Activated CD4-positive, alpha-beta T cell treated with anti-CD3 and anti-CD28 coated beads for 36 hours (primary cell): ENCODE measurements around the gene UBTD2. TPM values are rescaled to one million over a fixed set of nuclear protein-coding genes. Genes with fewer than 3 reads are reported as not detected.
"Not testable (repeated sequence)": the region's sequence is repeated elsewhere in the genome, so short reads cannot be mapped to it uniquely, and the experiment has no call there.

Source experiments
- ATAC-seq: fragments of 200-7000 bp; cut with Tn5 transposase; one replicate; pipeline ENCODE4 v1.10.0; 2021; ENCODE audit warnings: mild to moderate bottlenecking, moderate library complexity
- CTCF ChIA-PET: fragments of 350-600 bp; sonication (Branson Sonifier 250); formaldehyde crosslinking; loops from one replicate; lab custom pipeline; 2021; ENCODE audit warnings: antibody characterized with exemption; lab: Charles Lee
- POLR2A ChIA-PET: fragments of 350-600 bp; sonication (Branson Sonifier 250); formaldehyde crosslinking; loops from one replicate; lab custom pipeline; 2021; ENCODE audit warnings: antibody characterized with exemption, inconsistent platforms; lab: Charles Lee
- DNase-seq: peaks from one replicate; pipeline ENCODE4 v3.0.0-alpha.2; 2020
- H3K27ac Mint-ChIP-seq: one replicate; pipeline ENCODE4 v1.8.0; 2021; ENCODE audit warnings: mixed read lengths
- H3K27me3 Mint-ChIP-seq: one replicate; pipeline ENCODE4 v1.8.0; 2021; ENCODE audit warnings: mixed read lengths
- H3K36me3 Mint-ChIP-seq: one replicate; pipeline ENCODE4 v1.8.0; 2021; ENCODE audit warnings: low read depth, mixed read lengths
- H3K4me1 Mint-ChIP-seq: one replicate; pipeline ENCODE4 v1.8.0; 2021; ENCODE audit warnings: mixed read lengths
- H3K4me3 Mint-ChIP-seq: one replicate; pipeline ENCODE4 v1.8.0; 2021; ENCODE audit warnings: mild to moderate bottlenecking, moderate library complexity, mixed read lengths
- H3K9me3 Mint-ChIP-seq: one replicate; pipeline ENCODE4 v1.8.0; 2021; ENCODE audit warnings: low read depth, mixed read lengths
- intact Hi-C, 2 experiments: fragments of 100-400 bp; cut with DNase I in 1 of 2; cut with micrococcal nuclease in 1 of 2; formaldehyde crosslinking; loops; one replicate each; pipeline versions ENCODE4 v1.14.2 to v1.15.1; 2022 to 2024; cut with DNase I, micrococcal nuclease
- total RNA-seq, 2 experiments: library from RNA; stranded (reverse); gene quantifications; one replicate each; pipeline ENCODE4 v1.2.3, GENCODE V29; 2021

UBTD2 gene
- total RNA-seq, 2 experiments from 2014 or later, result 6.0 to 6.1 TPM

GRCh38 chr5:172223901-172224873 lies 59.4 kb downstream of the UBTD2 start:
- Mint-ChIP-seq H3K4me3 (peak overlapping the region; percentile 5), H3K36me3 (peaks cover 50% of the 10 kb centered on the region)
- intact Hi-C loops, result loop anchor here (1.0 to 5.0 kb wide), 8 partner anchors 36 to 235 kb away; partner anchors contain the start of genes STK10 (in 1 of the 2) and UBTD2 (in 1 of the 2)

GRCh38 chr5:172219296-172219695 lies 64.3 kb downstream of the UBTD2 start:
- Mint-ChIP-seq H3K4me3 (no peak overlapping the region), H3K27ac (no peak overlapping the region), H3K9me3 (peaks cover 4% of the 10 kb centered on the region), H3K27me3 (no peaks in the 10 kb centered on the region), H3K36me3 (peaks cover 56% of the 10 kb centered on the region), H3K4me1 (peaks cover 22% of the 10 kb centered on the region)
- ChIA-PET POLR2A (no interaction called here), CTCF (no interaction called here)
- ATAC-seq, result no peak
- intact Hi-C loops, result no loop called here
- DNase-seq, result no peak

More at GRCh38 chr5:172223901-172224873, 59.4 kb downstream of the UBTD2 start:
- CTCF ChIA-PET, result interaction anchor here (0.6 to 2.6 kb wide), 7 partner anchors 9 to 688 kb away, joined by 3 to 7 read pairs (median 3); partner anchors contain the start of gene STK10
- peak; percentile 82 for DNase-seq
- peak; percentile 91 for ATAC-seq
- peak overlapping the region; percentile 72 for H3K27ac Mint-ChIP-seq
- peaks cover 38% of the 10 kb centered on the region for H3K4me1 Mint-ChIP-seq
- POLR2A ChIA-PET, result interaction anchor here (0.5 to 1.0 kb wide), 8 partner anchors 13 to 229 kb away, joined by 3 to 9 read pairs (median 3); no protein-coding TSS in a partner anchor
- H3K9me3 Mint-ChIP-seq, result peaks cover 3% of the 10 kb centered on the region
- H3K27me3 Mint-ChIP-seq, result peaks cover 1% of the 10 kb centered on the region

- Mint-ChIP-seq H3K9me3 (peaks cover 4% of the 10 kb centered on the region), H3K27me3 (no peaks in the 10 kb centered on the region), H3K4me1 (peaks cover 3% of the 10 kb centered on the region), H3K36me3 (peaks cover 51% of the 10 kb centered on the region), H3K27ac (no peak overlapping the region), H3K4me3 (no peak overlapping the region)
- POLR2A ChIA-PET, result interaction anchor here (0.7 kb wide), 1 partner anchor 22 kb away, joined by 3 read pairs; no protein-coding TSS in a partner anchor
- intact Hi-C loops, result no loop called here
- CTCF ChIA-PET, result no interaction called here
- DNase-seq, result no peak
- ATAC-seq, result no peak
Observed at GRCh38 chr5:172216345-172216744, 67.2 kb downstream of the UBTD2 start.

DNA sequence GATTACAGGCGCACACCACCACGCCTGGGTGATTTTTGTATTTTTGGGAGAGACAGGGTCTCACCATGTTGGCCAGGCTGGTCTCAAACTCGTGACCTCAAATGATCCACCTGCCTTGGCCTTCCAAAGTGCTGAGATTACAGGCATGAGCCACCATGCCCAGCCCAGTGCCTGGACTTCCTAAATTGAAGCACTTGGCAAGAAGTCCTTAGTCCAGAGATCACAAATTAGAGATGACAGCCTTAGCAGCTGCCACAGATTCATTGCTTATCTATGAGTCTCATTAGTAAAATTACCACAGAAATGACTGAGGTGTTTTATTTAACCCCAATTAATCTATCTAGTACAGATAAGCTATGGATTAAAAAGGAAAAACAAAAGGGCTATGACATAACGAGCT lies 70.4 kb downstream of the UBTD2 start:
- H3K4me1 Mint-ChIP-seq, result peaks cover 3% of the 10 kb centered on the region
- H3K36me3 Mint-ChIP-seq, result peaks cover 32% of the 10 kb centered on the region
- H3K27ac Mint-ChIP-seq, result no peak overlapping the region
- POLR2A ChIA-PET, result no interaction called here
- CTCF ChIA-PET, result interaction anchor here (0.7 kb wide), 1 partner anchor 1098 kb away, joined by 4 read pairs; no protein-coding TSS in a partner anchor
- intact Hi-C loops, result no loop called here
- no peaks in the 10 kb centered on the region for H3K27me3 Mint-ChIP-seq
- H3K4me3 Mint-ChIP-seq, result no peak overlapping the region
- ATAC-seq (no peak), DNase-seq (no peak)
- H3K9me3 Mint-ChIP-seq, result no peaks in the 10 kb centered on the region

DNA sequence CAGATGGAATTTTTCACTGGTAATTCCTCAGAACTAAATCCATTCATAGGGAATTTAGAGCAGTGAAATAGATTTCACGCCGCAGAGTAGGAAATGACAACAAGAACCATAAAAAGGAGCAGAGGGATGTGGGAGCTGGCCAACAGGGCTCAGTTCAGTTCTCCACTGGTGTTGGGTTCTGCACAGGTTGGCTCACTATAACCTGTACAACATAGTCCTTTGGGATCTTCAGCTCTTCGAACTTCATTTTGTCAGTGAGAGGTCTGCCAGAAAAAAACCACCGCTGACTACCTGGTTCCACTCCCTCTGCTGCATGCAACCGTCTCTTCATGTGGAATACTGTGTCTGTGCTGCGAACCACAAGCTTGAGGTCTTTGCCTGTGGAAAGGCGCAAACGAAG lies 71.9 kb downstream of the UBTD2 start:
- peaks cover 4% of the 10 kb centered on the region for H3K4me1 Mint-ChIP-seq
- no peak overlapping the region for H3K4me3 Mint-ChIP-seq
- no peaks in the 10 kb centered on the region for H3K27me3 Mint-ChIP-seq
- ATAC-seq (no peak), DNase-seq (no peak)
- H3K36me3 Mint-ChIP-seq, result peaks cover 24% of the 10 kb centered on the region
- ChIA-PET POLR2A (no interaction called here), CTCF (interaction anchor here (2.0 kb wide), 1 partner anchor 23 kb away, joined by 6 read pairs; the partner anchor contains the start of gene STK10)
- intact Hi-C loops, result no loop called here
- H3K9me3 Mint-ChIP-seq, result no peaks in the 10 kb centered on the region
- no peak overlapping the region for H3K27ac Mint-ChIP-seq

DNA sequence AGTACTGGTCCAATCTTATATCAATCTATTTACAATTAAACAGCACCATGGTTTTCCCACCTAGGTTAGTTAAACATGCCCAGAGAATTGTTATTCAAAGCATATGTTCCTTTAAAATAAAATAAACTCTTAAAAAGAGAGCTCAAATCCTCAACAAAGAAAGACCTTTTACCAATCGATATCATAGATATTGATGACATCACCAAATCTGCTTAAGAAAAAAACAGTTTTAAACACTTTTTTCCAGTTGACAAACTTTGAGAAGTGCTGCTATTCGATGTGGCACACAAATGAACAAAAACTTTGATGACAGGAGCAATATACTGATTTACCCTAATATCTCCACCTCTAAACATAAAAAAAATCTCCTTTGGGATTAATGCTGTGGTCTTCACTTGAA lies 73.8 kb downstream of the UBTD2 start:
- POLR2A ChIA-PET, result no interaction called here
- CTCF ChIA-PET, result no interaction called here
- Mint-ChIP-seq H3K36me3 (peaks cover 17% of the 10 kb centered on the region), H3K4me3 (no peak overlapping the region), H3K27ac (no peak overlapping the region), H3K9me3 (no peaks in the 10 kb centered on the region), H3K4me1 (peaks cover 4% of the 10 kb centered on the region), H3K27me3 (no peaks in the 10 kb centered on the region)
- ATAC-seq, result no peak
- DNase-seq, result no peak
- intact Hi-C loops, result no loop called here

DNA sequence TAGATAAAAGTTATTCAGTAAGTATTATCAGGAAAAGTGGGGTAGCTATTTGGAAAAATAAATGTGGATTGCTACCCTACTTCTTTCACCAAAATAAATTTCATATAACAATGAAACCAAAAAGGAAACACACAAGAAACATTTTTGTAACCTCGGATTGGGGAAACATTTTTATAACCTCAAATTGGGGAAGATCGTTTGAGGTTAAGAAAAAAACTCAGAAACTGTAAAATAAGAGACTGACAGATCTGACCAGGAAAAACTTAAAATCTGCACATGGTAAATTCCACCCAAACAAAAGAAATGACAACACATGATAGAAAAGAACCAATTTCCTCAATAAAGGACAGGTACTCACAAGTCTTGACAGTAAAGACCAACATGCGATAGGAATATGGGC lies 76.1 kb downstream of the UBTD2 start:
- intact Hi-C loops, result no loop called here
- no peak overlapping the region for H3K27ac Mint-ChIP-seq
- H3K9me3 Mint-ChIP-seq, result no peaks in the 10 kb centered on the region
- no peak for DNase-seq
- H3K4me1 Mint-ChIP-seq, result peaks cover 4% of the 10 kb centered on the region
- H3K4me3 Mint-ChIP-seq, result no peak overlapping the region
- peaks cover 17% of the 10 kb centered on the region for H3K36me3 Mint-ChIP-seq
- CTCF ChIA-PET, result interaction anchor here (0.8 kb wide), 1 partner anchor 86 kb away, joined by 3 read pairs; no protein-coding TSS in a partner anchor
- ATAC-seq, result no peak
- no peaks in the 10 kb centered on the region for H3K27me3 Mint-ChIP-seq
- POLR2A ChIA-PET, result no interaction called here

DNA sequence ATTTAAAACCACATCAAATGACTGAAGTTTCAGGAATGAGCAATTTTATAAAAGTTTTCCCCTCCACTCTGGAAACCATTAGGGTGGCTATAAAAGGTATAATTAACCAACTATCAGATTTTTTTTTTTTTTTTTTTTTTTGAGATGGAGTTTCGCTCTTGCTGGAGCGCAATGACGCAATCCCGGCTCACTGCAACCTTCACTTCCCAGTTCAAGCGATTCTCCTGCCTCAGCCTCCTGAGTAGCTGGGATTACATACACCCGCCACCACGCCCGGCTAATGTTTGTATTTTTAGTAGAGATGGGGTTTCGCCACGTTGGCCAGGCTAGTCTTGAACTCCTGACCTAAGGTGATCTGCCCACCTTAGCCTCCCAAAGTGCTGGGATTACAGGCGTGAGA lies 77.6 kb downstream of the UBTD2 start:
- ATAC-seq, H3K4me3 Mint-ChIP-seq, DNase-seq, H3K9me3 Mint-ChIP-seq, intact Hi-C loops, POLR2A ChIA-PET, H3K27ac Mint-ChIP-seq, H3K36me3 Mint-ChIP-seq, CTCF ChIA-PET, H3K27me3 Mint-ChIP-seq, H3K4me1 Mint-ChIP-seq: not testable (repeated sequence)

DNA sequence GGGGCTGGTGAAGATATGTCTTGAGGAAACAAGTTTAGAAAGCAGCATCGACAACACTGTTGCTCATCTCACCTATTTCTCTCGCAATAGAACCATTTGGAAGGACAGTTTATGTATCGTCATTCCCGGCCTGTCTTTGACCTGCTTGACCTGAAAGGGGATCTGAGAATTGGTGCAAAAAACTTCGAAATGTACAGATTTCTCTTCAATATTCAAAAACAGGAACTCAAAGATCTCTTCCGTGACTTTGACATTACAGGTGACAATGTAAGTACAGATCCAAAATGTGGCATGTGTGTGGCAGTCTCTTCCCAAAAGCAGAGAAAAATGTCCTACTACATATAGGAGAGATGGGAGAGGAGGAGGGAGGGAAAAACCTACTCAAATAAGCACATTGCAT lies 83.1 kb downstream of the UBTD2 start:
- ATAC-seq, result no peak
- POLR2A ChIA-PET, result no interaction called here
- peaks cover 3% of the 10 kb centered on the region for H3K27me3 Mint-ChIP-seq
- DNase-seq, result no peak
- no peaks in the 10 kb centered on the region for H3K4me1 Mint-ChIP-seq
- H3K4me3 Mint-ChIP-seq, result no peak overlapping the region
- CTCF ChIA-PET, result interaction anchor here (2.2 kb wide), 1 partner anchor 11 kb away, joined by 21 read pairs; the partner anchor contains the start of gene STK10
- no peak overlapping the region for H3K27ac Mint-ChIP-seq
- no peaks in the 10 kb centered on the region for H3K36me3 Mint-ChIP-seq
- no peaks in the 10 kb centered on the region for H3K9me3 Mint-ChIP-seq
- intact Hi-C loops, result no loop called here

GRCh38 chr5:172199446-172199845 lies 84.1 kb downstream of the UBTD2 start:
- H3K36me3 Mint-ChIP-seq, result no peaks in the 10 kb centered on the region
- intact Hi-C loops, result no loop called here
- H3K4me3 Mint-ChIP-seq, result no peak overlapping the region
- no peak for DNase-seq
- H3K27ac Mint-ChIP-seq, result no peak overlapping the region
- CTCF ChIA-PET, result interaction anchor here (0.6 to 2.2 kb wide), 2 partner anchors 10 to 103 kb away, joined by 3 to 21 read pairs; partner anchors contain the start of gene STK10
- H3K27me3 Mint-ChIP-seq, result peaks cover 3% of the 10 kb centered on the region
- H3K9me3 Mint-ChIP-seq, result no peaks in the 10 kb centered on the region
- no peak for ATAC-seq
- no peaks in the 10 kb centered on the region for H3K4me1 Mint-ChIP-seq
- POLR2A ChIA-PET, result no interaction called here

GRCh38 chr5:172197775-172198174 lies 85.8 kb downstream of the UBTD2 start:
- H3K27me3 Mint-ChIP-seq, DNase-seq, H3K4me1 Mint-ChIP-seq, ATAC-seq, POLR2A ChIA-PET, H3K27ac Mint-ChIP-seq, intact Hi-C loops, H3K4me3 Mint-ChIP-seq, H3K9me3 Mint-ChIP-seq, H3K36me3 Mint-ChIP-seq: not testable (repeated sequence)
- CTCF ChIA-PET, result interaction anchor here (0.6 to 1.2 kb wide), 4 partner anchors 12 to 201 kb away, joined by 3 read pairs; no protein-coding TSS in a partner anchor
